GM19397 (cell line): ENCODE data around the gene SSU72.
"Not testable (repeated sequence)": the region's sequence is repeated elsewhere in the genome, so short reads cannot be mapped to it uniquely, and the experiment has no call there.

Source experiments
- ATAC-seq: cut with Tn5 transposase; IDR thresholded peaks from one replicate; pipeline ENCODE4 v1.9.1; 2021; ENCODE audit warnings: mild to moderate bottlenecking, moderate library complexity; ENCODE audit not compliant: unreplicated experiment

Gene SSU72

DNA sequence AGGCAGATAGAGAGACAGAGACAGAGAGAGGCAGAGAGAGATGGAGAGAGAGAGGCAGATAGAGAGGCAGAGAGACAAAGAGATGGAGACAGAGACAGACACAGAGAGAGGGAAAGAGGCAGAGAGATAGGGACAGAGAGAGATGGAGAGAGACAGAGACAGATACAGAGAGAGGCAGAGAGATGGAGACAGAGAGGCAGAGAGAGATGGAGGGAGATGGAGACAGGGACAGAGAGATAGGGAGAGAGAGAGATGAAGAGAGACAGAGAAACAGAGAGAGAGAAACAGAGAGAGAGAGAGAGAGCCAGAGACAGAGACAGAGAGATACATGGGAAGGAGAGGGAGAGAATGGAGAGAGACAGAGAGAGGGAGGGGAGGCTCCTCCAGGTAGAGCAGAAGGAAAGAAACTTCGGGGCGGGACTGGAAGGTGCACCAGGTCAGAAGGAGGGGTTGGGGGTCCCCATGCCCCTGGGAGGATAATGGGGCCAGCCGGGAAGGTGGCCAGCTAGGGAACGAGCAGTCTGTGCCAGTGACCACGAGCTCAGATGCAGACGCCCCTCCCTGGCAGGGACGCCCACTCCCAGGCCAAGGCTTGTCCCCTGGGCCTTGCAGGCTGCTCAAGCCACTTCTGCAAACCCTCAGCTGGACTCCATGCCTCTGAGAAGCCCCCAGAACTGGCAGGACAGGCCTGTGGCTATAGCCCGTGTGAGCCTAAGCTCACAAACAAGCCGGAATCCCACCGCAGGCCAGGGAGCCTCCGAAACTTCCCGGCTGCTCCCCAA lies 22.0 kb upstream of the SSU72 start:
- no peak for ATAC-seq

DNA sequence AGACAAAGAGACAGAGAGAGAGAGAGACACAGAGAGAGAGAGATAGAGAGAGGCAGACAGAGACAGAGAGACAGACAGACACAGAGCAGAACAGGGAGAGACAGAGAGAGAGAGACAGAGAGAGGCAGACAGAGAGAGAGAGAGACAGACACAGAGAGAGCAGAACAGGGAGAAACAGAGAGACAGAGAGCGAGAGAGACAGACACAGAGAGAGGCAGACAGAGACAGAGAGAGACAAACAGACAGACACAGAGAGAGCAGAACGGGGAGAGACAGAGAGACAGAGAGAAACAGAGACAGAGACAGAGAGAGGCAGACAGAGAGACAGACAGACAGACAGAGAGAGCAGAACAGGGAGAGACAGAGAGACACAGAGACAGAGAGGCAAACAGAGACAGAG lies 20.7 kb upstream of the SSU72 start:
- ATAC-seq, result not testable (repeated sequence)

DNA sequence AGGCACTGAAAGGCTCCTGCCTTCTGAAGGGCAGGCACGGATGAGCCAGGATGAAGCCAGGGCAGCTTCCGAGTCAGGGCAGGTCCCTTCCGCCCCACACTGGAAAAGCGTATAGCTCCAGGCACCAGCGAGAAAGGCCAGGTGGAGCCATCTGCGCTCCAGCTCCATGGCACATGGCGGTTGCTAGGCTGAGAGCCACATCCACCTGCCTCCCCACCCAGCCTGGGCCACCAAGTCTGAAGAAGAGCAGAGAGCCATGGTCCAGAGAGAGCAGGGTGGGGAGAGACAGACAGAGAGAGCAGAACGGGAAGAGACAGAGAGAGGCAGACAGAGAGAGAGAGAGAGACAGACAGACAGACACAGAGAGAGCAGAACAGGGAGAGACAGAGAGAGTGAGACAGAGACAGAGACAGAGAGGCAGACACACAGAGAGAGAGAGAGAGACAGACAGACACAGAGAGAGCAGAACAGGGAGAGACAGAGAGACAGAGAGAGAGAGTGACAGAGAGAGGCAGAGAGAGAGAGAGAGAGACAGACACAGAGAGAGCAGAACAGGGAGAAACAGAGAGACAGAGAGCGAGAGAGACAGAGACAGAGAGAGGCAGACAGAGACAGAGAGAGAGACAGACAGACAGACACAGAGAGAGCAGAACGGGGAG lies 20.1 kb upstream of the SSU72 start:
- ATAC-seq, result no peak

DNA sequence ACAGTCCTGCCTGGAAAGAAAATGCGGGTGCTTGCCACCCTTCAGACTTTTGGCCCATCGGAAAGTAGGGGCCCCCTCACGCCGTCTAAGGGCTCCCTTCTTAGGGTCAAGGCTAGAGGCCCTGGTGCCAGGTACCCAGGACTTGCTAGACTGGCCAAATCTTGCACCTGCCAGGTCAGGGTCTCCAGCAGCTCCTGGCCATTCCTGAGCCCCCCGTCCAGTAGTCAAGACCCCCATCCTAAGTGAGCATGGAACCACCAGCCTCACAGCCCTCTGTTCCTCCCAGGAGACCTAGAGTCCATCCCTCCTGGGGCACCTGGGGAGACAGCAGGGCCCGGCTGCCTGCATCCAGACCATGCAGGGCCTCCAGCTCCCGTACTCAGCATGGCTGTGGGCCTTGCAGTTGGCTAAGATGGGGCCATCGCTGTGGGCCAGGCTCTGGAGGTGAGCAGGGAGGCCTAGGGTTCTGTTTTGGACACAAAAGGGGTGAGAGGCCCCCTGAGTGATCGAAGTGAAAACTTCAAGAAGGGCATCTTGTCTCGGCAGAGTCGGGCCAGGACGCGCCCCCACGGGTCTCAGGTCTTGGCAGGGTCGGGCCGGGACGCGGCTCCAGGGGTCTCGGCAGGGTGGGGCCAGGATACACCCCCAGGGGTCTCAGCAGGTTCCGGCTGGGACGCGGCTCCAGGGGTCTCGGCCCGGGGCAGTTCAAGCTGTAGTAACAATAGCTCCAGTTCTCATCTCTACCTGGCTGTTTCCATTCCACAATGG lies 19.4 kb upstream of the SSU72 start:
- no peak for ATAC-seq

DNA sequence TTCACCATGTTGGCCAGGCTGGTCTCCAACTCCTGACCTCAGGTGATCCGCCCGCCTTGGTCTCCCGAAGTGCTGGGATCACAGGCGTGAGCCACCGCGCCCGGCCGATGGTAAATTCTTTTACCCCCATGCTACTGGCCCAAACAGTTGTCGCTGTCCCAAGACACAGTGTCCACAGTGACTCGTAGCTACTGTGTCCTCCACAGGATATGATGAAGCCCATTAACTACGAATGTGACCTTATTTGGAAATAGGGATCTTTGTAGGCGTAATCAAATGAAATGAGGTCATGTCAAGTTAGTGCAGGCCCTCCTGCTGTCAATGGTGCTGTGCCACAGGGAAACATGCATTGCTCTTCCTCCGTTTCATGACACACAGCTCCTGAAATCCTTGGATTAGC lies 16.8 kb upstream of the SSU72 start:
- no peak for ATAC-seq

DNA sequence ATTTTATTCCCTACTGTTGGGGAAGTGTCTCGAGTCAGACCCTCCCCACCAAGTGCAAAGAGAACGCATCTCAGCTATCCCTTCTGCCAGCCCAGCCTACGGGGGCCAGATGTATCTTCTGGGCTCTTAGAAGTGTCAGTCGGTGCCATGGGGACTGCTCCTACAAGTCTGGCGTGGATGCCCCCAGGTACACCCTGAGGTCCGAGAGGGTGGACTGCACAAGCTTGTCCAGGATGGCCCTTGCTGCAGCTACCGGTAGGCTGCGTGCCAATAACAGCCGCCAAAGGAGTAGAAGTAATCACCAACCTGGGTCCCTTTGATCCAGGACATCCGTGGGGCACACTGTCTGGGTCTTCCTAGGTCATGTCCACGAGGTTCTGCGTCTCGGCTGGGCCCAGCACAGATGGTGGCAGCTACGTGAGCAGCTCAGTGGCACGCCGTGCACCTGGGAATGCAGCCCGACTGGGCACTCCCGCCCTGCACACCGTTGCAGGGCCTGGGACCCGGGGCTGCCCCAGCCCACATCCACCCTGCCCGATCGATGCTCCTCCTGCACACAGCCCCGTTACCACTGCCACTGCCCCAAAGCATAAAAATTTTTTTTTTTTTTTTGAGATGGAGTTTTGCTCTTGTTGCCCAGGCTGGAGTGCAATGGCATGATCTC lies 8.8 kb upstream of the SSU72 start:
- no peak for ATAC-seq

DNA sequence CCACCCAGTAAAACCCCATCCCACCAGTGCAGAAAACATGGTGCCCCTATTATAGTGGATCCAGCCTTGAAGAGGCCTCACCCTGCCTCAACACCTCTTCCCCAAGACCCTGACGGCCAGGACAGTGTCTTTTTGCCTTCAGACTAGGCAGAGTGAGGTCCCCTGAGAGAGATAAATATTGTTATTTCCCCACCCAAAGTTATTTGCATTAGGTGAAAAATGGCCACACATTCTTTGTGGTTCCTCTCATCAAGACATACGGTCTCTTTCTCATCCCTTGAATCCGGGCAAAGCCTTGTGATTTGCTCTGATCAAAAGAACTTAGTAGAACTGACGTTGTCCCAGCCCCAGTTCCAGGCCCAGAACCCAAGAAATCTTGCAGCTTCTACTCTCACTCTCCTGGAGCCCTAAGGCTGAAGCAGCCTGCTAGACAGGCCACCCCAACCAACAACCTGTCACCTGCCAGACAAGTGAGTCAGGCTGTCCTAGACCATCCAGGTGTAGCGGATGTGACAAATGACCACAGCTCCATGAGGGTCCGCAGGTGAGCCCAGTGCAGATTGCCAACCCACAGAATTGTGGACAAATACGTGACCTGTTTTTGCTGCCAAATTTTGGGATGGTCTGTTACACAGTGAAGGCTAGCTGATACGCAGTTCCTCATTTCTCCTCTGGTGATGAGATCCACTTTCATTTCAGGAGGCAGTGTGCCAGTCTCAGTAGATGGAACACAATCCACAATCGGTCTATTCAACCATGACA lies 8.1 kb upstream of the SSU72 start:
- ATAC-seq, result no peak

DNA sequence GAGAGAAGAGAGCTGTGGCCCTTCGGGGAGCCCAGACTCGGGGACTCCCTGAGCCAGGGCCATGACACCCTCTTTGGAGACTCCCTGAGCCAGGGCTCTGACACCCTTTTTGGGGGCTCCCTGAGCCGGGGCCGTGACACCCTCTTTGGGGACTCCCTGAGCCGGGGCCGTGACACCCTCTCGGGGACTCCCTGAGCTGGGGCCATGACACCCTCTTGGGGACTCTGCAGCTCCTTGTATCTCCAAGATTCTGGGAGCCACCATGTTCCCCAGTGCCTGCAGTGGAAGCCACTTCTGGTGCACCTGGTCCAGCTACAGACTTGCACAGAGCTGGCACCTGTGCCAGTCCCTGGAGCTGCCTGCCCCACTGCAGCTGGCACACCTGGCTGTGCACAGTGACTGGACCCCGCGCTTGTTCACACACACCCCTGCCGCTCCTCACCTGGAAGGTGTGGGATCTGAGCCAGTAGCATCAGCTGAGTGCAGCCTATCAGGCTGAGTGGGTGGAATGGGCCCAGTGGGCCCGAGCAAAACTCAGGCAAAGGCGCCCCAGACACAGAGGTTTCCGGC lies 3.8 kb upstream of the SSU72 start:
- no peak for ATAC-seq

DNA sequence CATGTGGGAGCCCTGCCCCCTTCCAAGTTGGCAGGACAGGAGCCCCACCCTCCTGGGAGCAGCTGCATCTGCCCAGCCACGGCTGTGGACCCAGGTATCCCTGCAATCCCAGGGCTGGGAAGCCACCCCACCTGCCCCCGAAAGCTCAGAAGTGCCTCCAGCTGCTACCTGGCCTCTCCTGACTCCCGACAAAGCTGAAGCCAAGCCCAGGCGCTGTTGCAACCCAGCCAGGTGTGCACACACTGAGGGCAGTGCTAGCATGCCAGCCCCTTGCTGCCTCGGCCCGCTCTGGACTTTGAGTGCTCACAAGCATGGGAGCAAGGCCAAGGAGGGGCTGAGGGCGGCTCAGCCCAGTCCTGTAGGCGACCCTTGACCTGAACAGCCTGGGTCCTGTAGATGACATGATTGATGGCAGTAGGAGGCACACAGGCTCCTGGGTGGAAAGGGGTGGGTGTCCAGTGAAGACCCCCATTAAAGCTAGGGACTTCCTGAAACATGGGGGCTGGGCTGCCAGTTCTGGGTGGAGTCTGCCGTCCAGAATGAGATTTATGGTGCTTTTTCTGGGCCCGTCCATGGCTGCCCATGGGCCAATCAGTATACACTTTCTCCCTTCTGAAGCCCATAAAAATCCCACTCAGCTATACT lies 2.8 kb upstream of the SSU72 start:
- no peak for ATAC-seq

DNA sequence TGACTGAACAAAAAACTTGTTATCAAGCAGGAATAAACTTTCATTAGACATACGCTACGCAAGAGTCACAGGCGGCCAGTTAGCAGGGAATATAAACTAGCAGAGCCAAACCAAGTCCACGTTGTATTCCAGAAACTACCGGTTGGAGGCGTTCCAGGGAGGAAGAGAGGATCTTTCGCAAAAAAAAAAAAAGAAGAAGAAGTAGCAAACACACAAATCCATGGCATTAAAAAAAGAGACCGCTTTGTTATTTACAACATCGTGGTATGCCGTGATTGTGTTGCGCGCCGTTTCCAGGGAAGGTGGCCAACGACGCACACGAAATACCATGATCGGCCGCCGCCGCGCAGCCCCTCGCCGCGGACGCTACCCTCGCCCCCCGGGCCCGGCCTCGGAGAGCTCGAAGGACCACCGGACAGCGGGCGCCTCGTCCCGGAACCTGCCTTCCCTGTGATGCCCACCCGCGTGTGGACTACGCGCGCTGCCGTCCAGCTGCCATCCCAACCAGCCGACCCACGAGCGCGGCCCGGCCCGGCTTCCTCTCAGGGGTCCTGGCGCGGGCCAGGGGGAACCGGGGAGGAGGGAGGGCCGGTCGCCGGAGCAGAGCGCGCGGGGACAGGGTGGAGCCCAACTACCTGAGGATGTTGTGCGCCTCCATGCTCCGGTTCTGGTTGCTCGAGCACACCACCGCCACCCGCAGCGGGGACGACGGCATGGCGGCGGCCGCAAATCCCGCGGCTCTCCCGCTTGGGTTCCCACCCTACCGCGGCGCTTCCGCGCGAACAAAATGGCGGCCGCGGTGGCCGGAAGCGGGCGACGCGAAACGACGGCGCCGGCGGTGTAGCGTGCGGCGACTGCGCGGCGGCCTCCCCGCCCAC lies 581 bp downstream of the SSU72 start:
- peak; percentile 84 for ATAC-seq

DNA sequence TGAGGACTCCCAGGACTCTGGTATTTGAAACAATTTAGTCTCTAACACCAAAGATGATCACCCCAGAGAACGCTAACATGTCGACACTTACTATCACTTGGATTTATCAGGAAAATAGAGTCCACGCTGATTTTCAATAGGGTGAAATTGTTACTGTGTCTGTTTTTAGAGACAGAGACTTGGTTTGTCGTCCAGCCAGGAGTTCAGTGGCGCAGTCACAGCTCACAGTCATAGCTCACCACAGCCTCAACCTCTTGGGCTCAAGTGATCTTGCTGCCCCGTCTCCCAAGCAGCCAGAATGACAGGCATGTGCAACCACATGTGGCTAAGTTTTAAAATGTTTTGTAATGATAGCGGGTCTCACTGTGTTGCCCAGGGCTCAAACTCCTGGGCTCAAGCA lies 5.3 kb downstream of the SSU72 start:
- ATAC-seq, result no peak

DNA sequence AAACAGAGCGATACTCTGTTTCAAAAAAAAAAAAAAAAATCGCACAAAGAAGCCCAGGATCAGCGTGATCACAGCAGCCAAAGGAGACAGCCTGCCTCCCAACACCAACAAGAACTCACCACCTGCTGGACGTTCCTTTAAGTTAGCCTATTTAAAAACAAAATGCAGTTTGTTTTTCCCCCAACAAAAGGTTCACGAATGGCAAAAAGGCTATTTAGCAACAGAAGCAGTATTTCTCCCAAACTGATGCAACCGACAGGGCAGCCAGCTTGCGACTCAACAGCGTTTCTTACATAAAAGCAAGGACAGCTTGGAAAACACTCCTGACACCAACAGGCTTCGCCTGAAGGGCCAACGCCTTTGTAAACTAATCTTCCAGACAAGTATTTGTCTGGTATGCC lies 6.8 kb downstream of the SSU72 start:
- ATAC-seq, result no peak

DNA sequence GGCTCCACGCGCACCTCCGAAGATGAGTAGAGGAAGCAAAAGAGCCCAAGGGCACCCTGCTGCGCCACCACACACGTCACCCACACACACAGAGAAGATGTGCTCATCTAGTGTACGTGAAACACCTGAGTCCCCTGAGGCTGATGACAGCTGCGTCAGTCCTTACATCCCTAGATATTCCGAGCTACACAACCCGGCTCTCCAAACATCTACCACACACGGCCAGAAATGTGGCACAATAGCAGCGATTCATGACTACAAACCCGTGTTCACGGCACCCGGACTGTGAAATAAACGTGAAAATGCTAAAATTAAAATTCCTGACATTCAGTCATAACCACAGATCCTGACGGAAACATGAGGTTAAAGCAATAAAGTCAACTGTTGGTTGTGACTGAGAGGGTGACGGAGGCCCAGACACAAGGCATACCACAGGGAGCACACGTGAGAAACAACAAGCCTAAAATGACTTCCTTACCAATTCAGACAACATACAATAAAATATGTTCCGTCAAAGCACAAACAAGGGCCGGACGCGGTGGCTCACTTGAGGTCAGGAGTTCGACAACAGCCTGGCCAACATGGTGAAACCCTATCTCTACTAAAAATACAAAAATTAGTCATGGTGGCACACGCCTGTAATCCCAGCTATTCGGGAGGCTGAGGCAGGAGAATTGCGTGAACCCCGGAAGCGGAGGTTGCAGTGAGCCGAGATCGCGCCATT lies 7.3 kb downstream of the SSU72 start:
- no peak for ATAC-seq

DNA sequence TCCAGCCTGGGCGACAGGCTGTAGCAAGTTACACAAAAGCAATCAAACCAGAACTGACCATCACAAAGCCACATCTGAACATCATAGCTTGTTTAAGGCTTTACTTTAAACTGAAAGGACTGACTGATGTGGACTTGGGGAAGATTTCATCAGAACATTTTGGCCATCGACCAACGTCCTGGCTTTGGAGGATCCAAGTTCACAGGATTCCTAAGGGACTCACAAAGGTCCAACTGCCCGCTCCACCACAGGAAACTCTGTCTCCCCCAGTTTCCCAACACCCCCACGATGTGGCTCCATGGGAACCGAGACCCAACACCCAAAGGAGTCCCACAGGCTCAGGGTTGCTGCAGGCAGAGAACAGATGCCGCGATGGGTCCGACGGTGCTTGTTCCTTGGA lies 9.3 kb downstream of the SSU72 start:
- no peak for ATAC-seq

DNA sequence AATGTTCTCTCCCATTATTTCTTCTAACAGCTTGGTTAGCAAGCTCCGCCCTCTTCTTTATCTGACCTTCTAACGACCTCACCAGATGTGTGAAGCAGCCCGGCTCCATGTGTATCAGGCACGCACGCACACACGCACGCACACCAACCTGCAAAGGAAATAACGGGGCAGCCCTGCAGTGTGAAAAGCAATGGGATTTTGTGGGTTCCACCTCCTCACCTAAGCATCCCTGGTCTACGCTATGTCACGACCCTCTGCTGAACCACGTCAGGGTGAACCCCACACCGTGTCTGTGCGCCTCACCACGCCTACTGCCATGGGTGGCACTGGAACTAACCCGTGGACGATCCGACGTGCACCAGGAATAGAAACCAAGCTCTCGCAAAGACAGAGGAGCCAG lies 10.4 kb downstream of the SSU72 start:
- ATAC-seq, result no peak

DNA sequence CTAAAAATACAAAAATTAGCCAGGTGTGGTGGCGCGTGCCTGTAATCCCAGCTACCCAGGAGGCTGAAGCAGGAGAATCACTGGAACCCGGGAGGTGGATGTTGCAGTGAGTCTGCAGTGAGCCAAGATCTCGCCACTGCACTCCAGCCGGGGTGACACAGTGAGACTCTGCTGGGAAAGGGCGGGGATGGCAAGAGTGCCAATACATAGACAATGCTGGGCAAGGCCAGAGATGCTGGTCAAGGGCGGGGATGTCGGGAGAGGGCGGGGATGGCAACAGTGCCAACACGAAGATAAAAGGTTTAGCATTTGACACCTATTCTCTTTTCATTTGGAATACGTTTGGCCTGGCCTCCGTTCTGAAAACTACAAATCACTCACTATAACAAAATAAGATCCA lies 11.0 kb downstream of the SSU72 start:
- no peak for ATAC-seq

DNA sequence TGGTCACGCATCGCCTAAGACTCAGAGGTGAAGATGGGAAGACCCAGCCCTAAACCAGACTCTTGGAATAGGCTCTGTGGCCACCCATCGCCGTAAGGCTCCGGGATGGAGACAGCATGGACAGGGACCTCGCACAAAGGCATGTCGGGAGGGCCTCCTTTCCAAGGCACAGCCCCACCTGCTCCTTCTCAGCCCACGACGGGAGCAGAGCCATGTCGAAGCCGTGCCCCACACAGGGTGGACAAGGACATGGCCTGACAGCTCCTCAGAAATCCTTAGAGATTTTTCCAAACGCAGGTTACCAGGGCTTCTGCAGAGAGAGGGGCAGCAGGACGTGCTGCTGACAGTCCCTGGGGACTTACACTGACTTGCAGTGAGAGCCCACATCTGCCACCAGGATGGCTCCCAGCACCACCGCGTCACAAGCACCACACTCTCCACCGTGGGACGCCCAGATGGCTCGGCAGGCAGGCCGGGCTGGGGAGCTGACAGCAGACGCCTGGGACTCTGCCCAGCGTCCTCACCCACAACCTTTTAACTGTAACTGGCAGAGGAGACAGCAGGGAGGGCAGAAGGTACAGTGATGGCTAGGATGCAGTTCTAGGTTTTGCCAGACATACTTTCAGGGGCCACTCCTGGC lies 12.0 kb downstream of the SSU72 start:
- no peak for ATAC-seq
